Ishikawa (cell line): ENCODE measurements around the gene NEUROD2.

Source experiments
- CEBPB ChIP-seq: IDR thresholded peaks from 2 replicates; pipeline ENCODE4 v1.6.1; 2012
- CREB1 ChIP-seq: IDR thresholded peaks from 2 replicates; pipeline ENCODE4 v1.6.1; 2012; ENCODE audit warnings: low read depth
- EP300 ChIP-seq: IDR thresholded peaks from 2 replicates; pipeline ENCODE4 v1.6.1; 2012; ENCODE audit warnings: borderline replicate concordance
- FOXM1 ChIP-seq: IDR thresholded peaks from 2 replicates; pipeline ENCODE4 v1.6.1; 2012; ENCODE audit warnings: low read depth, borderline replicate concordance
- RAD21 ChIP-seq: IDR thresholded peaks from 2 replicates; pipeline ENCODE4 v1.6.1; 2012; ENCODE audit warnings: low read depth
- YY1 ChIP-seq: IDR thresholded peaks from 2 replicates; pipeline ENCODE4 v1.6.1; 2012; ENCODE audit warnings: low read depth
- ZBTB7A ChIP-seq: IDR thresholded peaks from 2 replicates; pipeline ENCODE4 v1.6.1; 2012; ENCODE audit warnings: low read depth
- TF ChIP-seq, protein P1 (sequence below): IDR thresholded peaks from 2 replicates; pipeline ENCODE4 v1.6.1; 2012; ENCODE audit warnings: low read depth, mild to moderate bottlenecking
- TF ChIP-seq, protein P2 (sequence below): IDR thresholded peaks from 2 replicates; pipeline ENCODE4 v1.6.1; 2012
- TF ChIP-seq, protein P3 (sequence below): IDR thresholded peaks from 2 replicates; pipeline ENCODE4 v1.6.1; 2012

- TF ChIP-seq CREB1 (no peak), EP300 (no peak), YY1 (no peak), CEBPB (no peak), RAD21 (no peak), FOXM1 (no peak), ZBTB7A (no peak)
- TF ChIP-seq, protein P1, sequence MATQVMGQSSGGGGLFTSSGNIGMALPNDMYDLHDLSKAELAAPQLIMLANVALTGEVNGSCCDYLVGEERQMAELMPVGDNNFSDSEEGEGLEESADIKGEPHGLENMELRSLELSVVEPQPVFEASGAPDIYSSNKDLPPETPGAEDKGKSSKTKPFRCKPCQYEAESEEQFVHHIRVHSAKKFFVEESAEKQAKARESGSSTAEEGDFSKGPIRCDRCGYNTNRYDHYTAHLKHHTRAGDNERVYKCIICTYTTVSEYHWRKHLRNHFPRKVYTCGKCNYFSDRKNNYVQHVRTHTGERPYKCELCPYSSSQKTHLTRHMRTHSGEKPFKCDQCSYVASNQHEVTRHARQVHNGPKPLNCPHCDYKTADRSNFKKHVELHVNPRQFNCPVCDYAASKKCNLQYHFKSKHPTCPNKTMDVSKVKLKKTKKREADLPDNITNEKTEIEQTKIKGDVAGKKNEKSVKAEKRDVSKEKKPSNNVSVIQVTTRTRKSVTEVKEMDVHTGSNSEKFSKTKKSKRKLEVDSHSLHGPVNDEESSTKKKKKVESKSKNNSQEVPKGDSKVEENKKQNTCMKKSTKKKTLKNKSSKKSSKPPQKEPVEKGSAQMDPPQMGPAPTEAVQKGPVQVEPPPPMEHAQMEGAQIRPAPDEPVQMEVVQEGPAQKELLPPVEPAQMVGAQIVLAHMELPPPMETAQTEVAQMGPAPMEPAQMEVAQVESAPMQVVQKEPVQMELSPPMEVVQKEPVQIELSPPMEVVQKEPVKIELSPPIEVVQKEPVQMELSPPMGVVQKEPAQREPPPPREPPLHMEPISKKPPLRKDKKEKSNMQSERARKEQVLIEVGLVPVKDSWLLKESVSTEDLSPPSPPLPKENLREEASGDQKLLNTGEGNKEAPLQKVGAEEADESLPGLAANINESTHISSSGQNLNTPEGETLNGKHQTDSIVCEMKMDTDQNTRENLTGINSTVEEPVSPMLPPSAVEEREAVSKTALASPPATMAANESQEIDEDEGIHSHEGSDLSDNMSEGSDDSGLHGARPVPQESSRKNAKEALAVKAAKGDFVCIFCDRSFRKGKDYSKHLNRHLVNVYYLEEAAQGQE, result no peak
- TF ChIP-seq, protein P2, sequence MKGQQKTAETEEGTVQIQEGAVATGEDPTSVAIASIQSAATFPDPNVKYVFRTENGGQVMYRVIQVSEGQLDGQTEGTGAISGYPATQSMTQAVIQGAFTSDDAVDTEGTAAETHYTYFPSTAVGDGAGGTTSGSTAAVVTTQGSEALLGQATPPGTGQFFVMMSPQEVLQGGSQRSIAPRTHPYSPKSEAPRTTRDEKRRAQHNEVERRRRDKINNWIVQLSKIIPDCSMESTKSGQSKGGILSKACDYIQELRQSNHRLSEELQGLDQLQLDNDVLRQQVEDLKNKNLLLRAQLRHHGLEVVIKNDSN, result no peak
- TF ChIP-seq, protein P3, sequence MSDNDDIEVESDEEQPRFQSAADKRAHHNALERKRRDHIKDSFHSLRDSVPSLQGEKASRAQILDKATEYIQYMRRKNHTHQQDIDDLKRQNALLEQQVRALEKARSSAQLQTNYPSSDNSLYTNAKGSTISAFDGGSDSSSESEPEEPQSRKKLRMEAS, result no peak
These were observed 29.4 kb downstream of the NEUROD2 start for GRCh38 chr17:39578272-39578671.
